Measurements from ENCODE around the gene PNPLA8.

Gene PNPLA8

DNA sequence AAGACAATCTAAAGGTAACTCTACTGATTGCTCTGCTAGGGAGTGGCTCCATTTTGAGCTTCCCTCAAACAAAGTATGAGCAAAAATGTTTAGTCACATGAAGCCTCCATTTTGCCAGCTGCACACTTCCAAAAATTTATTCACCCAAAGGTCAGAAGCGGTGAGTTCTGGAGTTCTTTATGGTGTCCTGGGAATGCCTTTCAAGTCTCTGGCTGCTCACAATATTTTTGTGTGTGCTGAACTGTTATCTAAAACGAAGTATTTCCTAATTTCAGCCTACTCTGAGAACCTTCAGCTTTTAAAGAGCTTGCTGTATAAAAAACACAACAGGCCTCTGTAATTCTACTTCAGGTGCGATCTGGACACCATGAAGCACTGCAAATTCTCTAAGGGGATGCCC is 85.3 kb downstream of the PNPLA8 start:
- no peaks in the 10 kb centered on the region for H3K4me1 Mint-ChIP-seq (ENCODE audit: low read depth in 2 of 2)
- peaks cover 0 to under 1% of the 10 kb centered on the region in 2 donors for H3K9me3 Mint-ChIP-seq
- no peak overlapping the region for H3K27ac Mint-ChIP-seq
- H3K27me3 Mint-ChIP-seq, result peaks cover 10 to 18% of the 10 kb centered on the region in 2 donors
- no peaks in the 10 kb centered on the region for H3K36me3 Mint-ChIP-seq (ENCODE audit: insufficient read depth)
- DNase-seq (no peak), ATAC-seq (replicated peaks) (no peak)
- H3K4me3 Mint-ChIP-seq, result no peak overlapping the region

DNA sequence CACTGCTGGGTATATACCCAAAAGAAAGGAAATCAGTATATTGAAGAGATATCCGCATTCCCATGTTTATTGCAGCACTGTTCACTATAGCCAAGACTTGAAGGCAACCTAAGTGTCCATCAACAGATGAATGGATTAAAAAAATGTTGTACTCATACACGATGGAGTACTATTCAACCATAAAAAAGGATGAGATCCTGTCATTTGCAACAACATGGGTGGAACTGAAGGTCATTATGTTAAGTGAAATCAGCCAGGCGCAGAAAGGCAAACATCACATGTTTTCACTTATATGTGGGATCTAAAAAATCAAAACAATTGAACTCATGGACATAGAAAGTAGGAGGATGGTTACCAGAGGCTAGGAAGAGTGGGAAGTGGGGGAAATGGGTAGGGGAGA is 89.0 kb downstream of the PNPLA8 start:
- ATAC-seq (replicated peaks), result no peak
- Mint-ChIP-seq H3K4me1 (ENCODE audit: low read depth in 2 of 2) (no peaks in the 10 kb centered on the region), H3K4me3 (no peak overlapping the region), H3K36me3 (ENCODE audit: insufficient read depth) (no peaks in the 10 kb centered on the region), H3K9me3 (peaks cover 0 to 3% of the 10 kb centered on the region in 2 donors), H3K27ac (no peak overlapping the region), H3K27me3 (peaks cover 30 to 39% of the 10 kb centered on the region in 2 donors)
- DNase-seq, result no peak

DNA sequence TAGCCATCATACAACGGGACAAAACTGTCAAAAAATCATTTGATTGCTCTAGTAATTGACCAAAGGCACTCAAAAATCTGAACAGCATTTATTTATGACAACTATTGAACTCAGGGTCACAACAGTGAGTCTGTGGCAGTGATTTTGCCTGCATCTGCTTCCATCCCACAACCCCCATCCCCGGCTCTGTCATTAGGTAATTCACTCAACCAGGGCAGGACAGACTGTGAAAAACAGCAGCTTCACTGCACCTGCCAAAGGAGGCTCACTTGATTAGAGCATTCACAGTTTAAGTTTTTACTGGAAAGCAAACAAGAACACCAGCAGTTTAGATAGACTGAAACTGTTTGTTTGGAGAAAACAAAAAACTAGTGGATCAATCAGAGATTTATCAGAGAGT is 91.9 kb downstream of the PNPLA8 start:
- ATAC-seq (replicated peaks), result no peak
- H3K4me1 Mint-ChIP-seq (ENCODE audit: low read depth in 2 of 2), result no peaks in the 10 kb centered on the region
- peaks cover 0 to 3% of the 10 kb centered on the region in 2 donors for H3K9me3 Mint-ChIP-seq
- no peaks in the 10 kb centered on the region for H3K36me3 Mint-ChIP-seq (ENCODE audit: insufficient read depth)
- H3K27me3 Mint-ChIP-seq, result peaks cover 46 to 60% of the 10 kb centered on the region in 2 donors
- H3K4me3 Mint-ChIP-seq, result no peak overlapping the region
- no peak overlapping the region for H3K27ac Mint-ChIP-seq
- no peak for DNase-seq

DNA sequence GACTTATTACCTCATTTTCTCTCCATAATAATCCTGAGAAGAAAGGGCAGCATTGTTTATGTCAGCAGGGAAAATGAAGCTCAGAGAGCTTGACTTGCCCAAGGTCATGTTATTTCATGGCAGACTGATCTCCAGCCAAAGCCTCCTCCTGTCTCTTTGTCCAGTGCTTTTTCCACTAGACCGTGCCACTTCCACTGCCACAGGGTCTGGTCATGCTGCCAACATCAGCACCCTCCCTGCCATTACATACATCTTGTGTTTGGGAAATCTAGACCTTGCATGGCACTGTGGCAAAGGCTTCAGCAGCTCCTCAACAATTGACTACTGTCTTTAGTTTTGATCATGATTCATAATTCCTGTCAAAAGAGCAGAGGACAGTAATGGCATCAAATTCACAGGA is 94.8 kb downstream of the PNPLA8 start:
- no peak overlapping the region for H3K27ac Mint-ChIP-seq
- H3K27me3 Mint-ChIP-seq, result peaks cover 52 to 53% of the 10 kb centered on the region in 2 donors
- no peaks in the 10 kb centered on the region for H3K4me1 Mint-ChIP-seq (ENCODE audit: low read depth in 2 of 2)
- no peaks in the 10 kb centered on the region for H3K36me3 Mint-ChIP-seq (ENCODE audit: insufficient read depth)
- no peak overlapping the region for H3K4me3 Mint-ChIP-seq
- no peak for DNase-seq
- H3K9me3 Mint-ChIP-seq, result peaks cover 0 to 3% of the 10 kb centered on the region in 2 donors
- ATAC-seq (replicated peaks), result no peak

DNA sequence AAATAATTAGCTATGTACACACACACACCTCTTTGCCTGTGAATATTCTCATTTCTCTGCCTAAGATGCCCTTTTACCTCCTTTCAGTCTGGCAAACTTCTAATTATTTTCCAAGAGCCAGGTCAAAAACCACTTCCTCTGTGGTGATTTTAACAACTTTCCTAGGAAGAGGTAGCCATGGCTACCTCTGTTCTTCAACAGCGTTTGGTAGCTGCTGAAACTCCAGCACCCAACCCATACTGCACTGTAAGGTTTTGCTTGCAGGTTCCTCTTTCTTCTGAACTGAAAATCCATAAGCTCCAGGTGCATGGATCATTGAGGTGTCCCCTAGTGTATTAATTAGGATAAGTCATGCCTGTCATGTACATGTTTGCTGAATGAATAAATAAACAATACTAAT is 95.3 kb downstream of the PNPLA8 start:
- Mint-ChIP-seq H3K4me1 (ENCODE audit: low read depth in 2 of 2) (no peaks in the 10 kb centered on the region), H3K9me3 (peaks cover 0 to 3% of the 10 kb centered on the region in 2 donors), H3K36me3 (ENCODE audit: insufficient read depth) (no peaks in the 10 kb centered on the region), H3K27me3 (peaks cover 50 to 51% of the 10 kb centered on the region in 2 donors), H3K27ac (no peak overlapping the region), H3K4me3 (no peak overlapping the region)
- DNase-seq (no peak), ATAC-seq (replicated peaks) (no peak)

DNA sequence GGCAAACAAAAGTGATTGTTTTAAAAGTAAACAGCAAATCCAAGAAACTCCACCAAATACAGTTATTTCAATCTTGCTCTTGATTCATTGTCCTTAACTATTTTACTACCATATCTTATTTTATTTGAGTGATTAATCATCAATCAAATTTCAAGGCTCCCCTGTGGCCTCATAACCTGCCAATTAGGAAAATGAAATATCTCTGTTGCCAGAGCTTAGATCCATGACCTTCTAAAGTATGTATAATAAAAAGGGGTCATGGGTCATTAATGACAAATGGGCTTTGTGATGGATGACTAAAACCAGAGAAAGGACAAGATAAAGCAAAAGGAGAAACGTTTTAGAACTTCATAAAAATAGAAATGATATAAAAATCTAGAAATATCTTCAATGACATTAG is 98.2 kb downstream of the PNPLA8 start:
- no peak overlapping the region for H3K4me3 Mint-ChIP-seq
- peaks cover 34 to 45% of the 10 kb centered on the region in 2 donors for H3K27me3 Mint-ChIP-seq
- no peak for DNase-seq
- no peak overlapping the region for H3K27ac Mint-ChIP-seq
- no peaks in the 10 kb centered on the region for H3K36me3 Mint-ChIP-seq (ENCODE audit: insufficient read depth)
- ATAC-seq (replicated peaks), result no peak
- H3K9me3 Mint-ChIP-seq, result no peaks in the 10 kb centered on the region
- H3K4me1 Mint-ChIP-seq (ENCODE audit: low read depth in 2 of 2), result no peaks in the 10 kb centered on the region

DNA sequence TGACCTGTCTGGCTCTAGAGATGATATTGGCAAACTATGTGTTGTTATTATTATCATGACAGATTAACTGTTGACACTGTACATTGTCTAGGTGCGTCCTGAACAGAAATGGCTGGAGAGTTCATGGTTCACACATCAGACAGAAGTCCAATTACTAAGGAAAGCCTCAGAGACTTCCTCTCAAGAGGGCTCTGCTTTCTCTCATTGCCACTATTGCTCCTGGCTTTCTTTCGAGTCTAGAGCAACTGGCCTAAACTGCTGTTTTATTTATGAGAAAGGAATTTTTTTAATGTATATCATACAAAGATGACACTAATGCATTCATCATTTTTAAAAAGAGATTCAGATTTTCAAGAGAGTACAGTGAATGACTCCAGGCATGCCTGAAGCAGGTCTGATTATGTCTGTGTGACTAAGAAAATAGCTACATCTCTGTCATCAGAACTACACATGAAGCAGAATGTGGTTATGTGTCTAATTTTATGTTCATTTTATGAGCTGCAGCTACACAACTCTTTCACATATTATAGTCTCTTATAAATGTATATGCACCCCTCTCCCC is 100.1 kb downstream of the PNPLA8 start:
- Mint-ChIP-seq H3K27me3 (peaks cover 33 to 47% of the 10 kb centered on the region in 2 donors), H3K4me1 (ENCODE audit: low read depth in 2 of 2) (no peaks in the 10 kb centered on the region), H3K4me3 (no peak overlapping the region), H3K27ac (no peak overlapping the region), H3K36me3 (ENCODE audit: insufficient read depth) (no peaks in the 10 kb centered on the region), H3K9me3 (no peaks in the 10 kb centered on the region)
- ATAC-seq (replicated peaks) (no peak), DNase-seq (no peak)

DNA sequence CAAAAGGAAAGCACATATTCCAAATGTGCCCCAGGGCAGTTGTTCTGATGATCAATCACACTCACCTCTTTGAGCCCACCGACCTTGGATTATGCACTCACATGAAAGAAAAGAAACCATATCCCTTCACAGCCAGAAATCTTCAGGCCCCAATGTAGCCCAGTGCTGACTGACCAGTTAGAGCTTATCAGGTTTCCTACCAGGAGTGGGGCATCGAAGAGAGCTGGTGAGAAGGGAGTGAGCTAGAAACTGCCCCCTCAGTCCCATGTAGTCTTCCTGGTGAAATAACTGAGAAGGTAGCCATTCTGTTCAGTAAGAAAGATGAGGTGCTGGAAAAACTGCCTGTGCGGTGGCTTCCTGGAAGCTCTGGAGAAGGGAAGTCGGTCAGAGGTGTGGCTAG is 101.9 kb downstream of the PNPLA8 start:
- Mint-ChIP-seq H3K27ac (no peak overlapping the region), H3K4me1 (ENCODE audit: low read depth in 2 of 2) (no peaks in the 10 kb centered on the region), H3K36me3 (ENCODE audit: insufficient read depth) (no peaks in the 10 kb centered on the region), H3K4me3 (no peak overlapping the region), H3K27me3 (peaks cover 33 to 46% of the 10 kb centered on the region in 2 donors), H3K9me3 (no peaks in the 10 kb centered on the region)
- ATAC-seq (replicated peaks), result no peak
- no peak for DNase-seq

DNA sequence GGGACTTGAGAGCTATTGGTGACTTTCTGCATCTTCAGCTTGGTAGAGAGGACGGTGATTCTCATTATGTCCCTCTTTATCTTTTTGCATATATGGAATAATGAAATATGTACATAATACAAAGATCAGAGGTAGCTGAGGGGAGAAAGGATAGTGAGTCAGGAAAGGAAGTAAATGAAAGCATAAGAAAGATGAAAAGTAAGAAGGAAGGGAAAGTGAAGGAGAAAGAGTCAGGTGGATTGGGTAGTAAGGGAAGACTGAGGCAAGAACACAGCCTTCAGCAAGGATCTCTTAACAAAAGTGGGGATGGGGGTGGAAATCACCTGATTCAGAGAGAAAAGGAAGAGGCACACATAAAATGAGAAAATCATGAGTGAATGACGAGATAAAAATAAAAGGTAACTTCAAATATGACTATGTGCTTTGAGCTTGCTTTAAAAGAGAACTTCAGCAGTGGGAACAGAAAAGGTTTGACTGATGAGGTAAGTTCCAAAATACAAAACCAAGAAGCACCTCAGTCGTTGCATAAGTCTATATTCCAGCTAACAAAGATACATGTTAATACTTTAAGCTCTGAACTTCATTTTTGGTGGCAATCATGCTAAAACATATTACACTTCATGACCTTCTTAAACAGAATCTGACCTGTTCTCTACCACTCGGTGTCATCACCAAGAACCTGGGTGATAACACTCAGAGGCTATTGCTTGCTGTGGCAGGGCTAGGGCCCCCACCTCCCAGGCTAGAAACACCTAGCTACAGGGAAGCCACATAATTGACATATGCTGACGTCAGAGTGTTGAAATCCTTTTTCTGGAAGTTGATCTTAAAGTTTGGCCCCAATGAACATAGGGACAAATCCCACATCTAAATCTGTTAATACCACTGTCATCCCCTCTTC is 102.6 kb downstream of the PNPLA8 start:
- no peak overlapping the region for H3K27ac Mint-ChIP-seq
- H3K27me3 Mint-ChIP-seq, result peaks cover 39 to 53% of the 10 kb centered on the region in 2 donors
- no peak for ATAC-seq (replicated peaks)

DNA sequence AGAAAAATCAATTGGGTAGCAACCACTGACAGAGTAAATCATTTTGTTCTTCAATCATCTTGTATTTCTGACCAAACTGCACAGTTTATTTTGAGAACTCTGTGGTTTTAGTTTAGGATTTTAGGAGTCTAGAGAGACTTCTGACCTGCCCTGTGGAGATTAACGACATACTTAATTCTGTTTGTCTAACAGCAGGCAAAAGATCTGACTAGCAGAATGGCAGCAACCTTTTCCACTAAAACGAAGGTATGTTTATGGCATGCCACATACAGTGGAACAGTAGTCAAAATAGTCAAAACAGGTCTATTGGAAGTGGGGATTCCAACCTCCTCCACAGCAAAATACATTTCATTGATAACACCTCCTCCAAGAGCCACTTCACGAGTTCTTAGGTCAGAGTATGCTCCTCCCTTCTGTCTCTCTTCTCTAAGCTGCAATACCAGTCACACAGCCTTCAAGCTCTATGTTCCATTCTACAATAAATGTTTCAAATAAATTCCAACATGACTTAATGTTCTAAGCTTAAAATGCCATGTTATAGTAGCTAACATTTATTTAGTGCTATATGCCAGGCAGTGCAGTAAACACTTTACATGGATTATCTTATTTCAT is 104.1 kb downstream of the PNPLA8 start:
- no peak overlapping the region for H3K27ac Mint-ChIP-seq
- H3K4me1 Mint-ChIP-seq (ENCODE audit: low read depth in 2 of 2), result no peaks in the 10 kb centered on the region
- no peaks in the 10 kb centered on the region for H3K36me3 Mint-ChIP-seq (ENCODE audit: insufficient read depth)
- H3K9me3 Mint-ChIP-seq, result no peaks in the 10 kb centered on the region
- DNase-seq (no peak), ATAC-seq (replicated peaks) (no peak)
- H3K27me3 Mint-ChIP-seq, result peaks cover 54 to 63% of the 10 kb centered on the region in 2 donors
- no peak overlapping the region for H3K4me3 Mint-ChIP-seq

More for the DNA sequence above, 102.6 kb downstream of the PNPLA8 start:
- no peak for DNase-seq
- Mint-ChIP-seq H3K9me3 (no peaks in the 10 kb centered on the region), H3K4me3 (no peak overlapping the region), H3K4me1 (ENCODE audit: low read depth in 2 of 2) (no peaks in the 10 kb centered on the region), H3K36me3 (ENCODE audit: insufficient read depth) (no peaks in the 10 kb centered on the region)
